ENCODE data around the gene TJP1. TPM values are rescaled to one million over a fixed set of nuclear protein-coding genes. Genes with fewer than 3 reads are reported as not detected.

TJP1 gene
- total RNA-seq, 1 donor from 2014 or later = 159 TPM

- DNase-seq (ENCODE audit: low spot score in 2 of 2, unreplicated experiment in 2 of 2) = no peak
- H3K27me3 Mint-ChIP-seq (ENCODE audit: low read depth) = no peaks in the 10 kb centered on the region
- no peak for TF ChIP-seq CTCF (IDR thresholded peaks at IDR 0.05; ENCODE audit: unreplicated experiment)
- peaks cover 9% of the 10 kb centered on the region for H3K4me1 Mint-ChIP-seq
- H3K27ac Mint-ChIP-seq = no peak overlapping the region
- peaks cover 7% of the 10 kb centered on the region for H3K9me3 Mint-ChIP-seq
- H3K4me3 Mint-ChIP-seq = no peak overlapping the region
- H3K36me3 Mint-ChIP-seq = no peaks in the 10 kb centered on the region
Measured at GRCh38 chr15:29686445-29687203, 135.6 kb downstream of the TJP1 start.

- Mint-ChIP-seq H3K27me3 (ENCODE audit: low read depth) (no peaks in the 10 kb centered on the region), H3K4me1 (peaks cover 6% of the 10 kb centered on the region), H3K27ac (no peak overlapping the region)
Measured at GRCh38 chr15:29686079-29686425, 136.2 kb downstream of the TJP1 start.

GRCh38 chr15:29685156-29686078, 136.9 kb downstream of the TJP1 start:
- Mint-ChIP-seq H3K9me3 (peaks cover 7% of the 10 kb centered on the region), H3K27me3 (ENCODE audit: low read depth) (no peaks in the 10 kb centered on the region), H3K27ac (no peak overlapping the region), H3K4me3 (no peak overlapping the region), H3K36me3 (no peaks in the 10 kb centered on the region), H3K4me1 (no peaks in the 10 kb centered on the region)
- peak in 1 of 2 experiments; percentile 21 for DNase-seq (ENCODE audit: low spot score in 2 of 2, unreplicated experiment in 2 of 2)
- TF ChIP-seq CTCF (IDR thresholded peaks at IDR 0.05; ENCODE audit: unreplicated experiment) = no peak

More at GRCh38 chr15:29686079-29686425, 136.2 kb downstream of the TJP1 start:
- TF ChIP-seq CTCF (IDR thresholded peaks at IDR 0.05; ENCODE audit: unreplicated experiment) = no peak
- no peak overlapping the region for H3K4me3 Mint-ChIP-seq
- no peaks in the 10 kb centered on the region for H3K36me3 Mint-ChIP-seq
- peaks cover 7% of the 10 kb centered on the region for H3K9me3 Mint-ChIP-seq
- no peak for DNase-seq (ENCODE audit: low spot score in 2 of 2, unreplicated experiment in 2 of 2)

- DNase-seq (ENCODE audit: low spot score in 2 of 2, unreplicated experiment in 2 of 2) = no peak
- Mint-ChIP-seq H3K4me3 (no peak overlapping the region), H3K9me3 (peaks cover 7% of the 10 kb centered on the region), H3K27ac (no peak overlapping the region), H3K4me1 (no peaks in the 10 kb centered on the region), H3K36me3 (no peaks in the 10 kb centered on the region), H3K27me3 (ENCODE audit: low read depth) (no peaks in the 10 kb centered on the region)
- no peak for TF ChIP-seq CTCF (IDR thresholded peaks at IDR 0.05; ENCODE audit: unreplicated experiment)
Measured at GRCh38 chr15:29682781-29683180, 139.5 kb downstream of the TJP1 start.

GRCh38 chr15:29682361-29682760, 139.9 kb downstream of the TJP1 start:
- DNase-seq (ENCODE audit: low spot score in 2 of 2, unreplicated experiment in 2 of 2) = no peak
- H3K27me3 Mint-ChIP-seq (ENCODE audit: low read depth) = peaks cover 2% of the 10 kb centered on the region
- no peak overlapping the region for H3K4me3 Mint-ChIP-seq
- no peaks in the 10 kb centered on the region for H3K36me3 Mint-ChIP-seq
- no peak for TF ChIP-seq CTCF (IDR thresholded peaks at IDR 0.05; ENCODE audit: unreplicated experiment)
- peaks cover 7% of the 10 kb centered on the region for H3K9me3 Mint-ChIP-seq
- H3K27ac Mint-ChIP-seq = no peak overlapping the region
- peaks cover 2% of the 10 kb centered on the region for H3K4me1 Mint-ChIP-seq
